Endothelial cell (in vitro differentiated cells): ENCODE measurements around the gene ZMIZ2. TPM values are rescaled to one million over a fixed set of nuclear protein-coding genes. Genes with fewer than 3 reads are reported as not detected.

Experiments
- DNase-seq: peaks from one replicate; pipeline ENCODE4 v3.0.0; 2021; ENCODE audit warnings: low spot score
- H3K27ac Mint-ChIP-seq: one replicate; pipeline ENCODE4 v1.8.0; 2021; ENCODE audit warnings: mixed read lengths, inconsistent platforms; ENCODE audit not compliant: unreplicated experiment
- H3K27me3 Mint-ChIP-seq: one replicate; pipeline ENCODE4 v1.8.0; 2021; ENCODE audit warnings: mild to moderate bottlenecking, moderate library complexity, mixed read lengths, inconsistent platforms; ENCODE audit not compliant: unreplicated experiment
- H3K36me3 Mint-ChIP-seq: one replicate; pipeline ENCODE4 v1.8.0; 2021; ENCODE audit warnings: mild to moderate bottlenecking, low read depth, mixed read lengths, inconsistent platforms; ENCODE audit not compliant: unreplicated experiment
- H3K4me1 Mint-ChIP-seq: one replicate; pipeline ENCODE4 v1.8.0; 2021; ENCODE audit warnings: mild to moderate bottlenecking, mixed read lengths, inconsistent platforms; ENCODE audit not compliant: unreplicated experiment
- H3K4me3 Mint-ChIP-seq: one replicate; pipeline ENCODE4 v1.8.0; 2021; ENCODE audit warnings: mild to moderate bottlenecking, mixed read lengths, inconsistent platforms; ENCODE audit not compliant: unreplicated experiment
- H3K9me3 Mint-ChIP-seq: one replicate; pipeline ENCODE4 v1.8.0; 2021; ENCODE audit warnings: mixed read lengths, inconsistent platforms; ENCODE audit not compliant: unreplicated experiment
- CTCF ChIP-seq: fragments of 200-600 bp; sonication (generic); IDR thresholded peaks from one replicate; pipeline ENCODE4 v1.5.0; 2021; ENCODE audit warnings: antibody characterized with exemption; ENCODE audit not compliant: unreplicated experiment
- total RNA-seq: library from RNA; stranded (reverse); fragmentation: NEBNext Ultra II Directional; extraction: Animal tissue kit (Norgen Biotek cat#: 25700); gene quantifications from one replicate; pipeline ENCODE4 v1.2.1, GENCODE V29; 2021; ENCODE audit not compliant: unreplicated experiment

ZMIZ2 gene
- total RNA-seq, 1 donor from 2014 or later = 70.9 TPM

- DNase-seq = no peak
- Mint-ChIP-seq H3K27me3 (peaks cover 10% of the 10 kb centered on the region), H3K4me1 (peaks cover 6% of the 10 kb centered on the region), H3K9me3 (no peaks in the 10 kb centered on the region), H3K4me3 (no peak overlapping the region), H3K27ac (no peak overlapping the region), H3K36me3 (peaks cover 4% of the 10 kb centered on the region)
- TF ChIP-seq CTCF = no peak
Observed at GRCh38 chr7:44754802-44755697, 6.4 kb downstream of the ZMIZ2 start.

- Mint-ChIP-seq H3K27ac (no peak overlapping the region), H3K4me1 (no peaks in the 10 kb centered on the region), H3K27me3 (peaks cover 5% of the 10 kb centered on the region), H3K4me3 (no peak overlapping the region), H3K9me3 (no peaks in the 10 kb centered on the region), H3K36me3 (peaks cover 4% of the 10 kb centered on the region)
- TF ChIP-seq CTCF = no peak
- no peak for DNase-seq
Observed at GRCh38 chr7:44755698-44756627, 7.3 kb downstream of the ZMIZ2 start.

GRCh38 chr7:44756904-44757303 is 8.3 kb downstream of the ZMIZ2 start:
- Mint-ChIP-seq H3K4me3 (no peak overlapping the region), H3K36me3 (peaks cover 4% of the 10 kb centered on the region), H3K9me3 (no peaks in the 10 kb centered on the region), H3K27me3 (peaks cover 5% of the 10 kb centered on the region), H3K27ac (no peak overlapping the region), H3K4me1 (no peaks in the 10 kb centered on the region)
- no peak for DNase-seq
- TF ChIP-seq CTCF = no peak

- peaks cover 5% of the 10 kb centered on the region for H3K27me3 Mint-ChIP-seq
- no peaks in the 10 kb centered on the region for H3K4me1 Mint-ChIP-seq
- no peak overlapping the region for H3K4me3 Mint-ChIP-seq
- DNase-seq = no peak
- TF ChIP-seq CTCF = no peak
- no peaks in the 10 kb centered on the region for H3K9me3 Mint-ChIP-seq
- H3K36me3 Mint-ChIP-seq = peaks cover 8% of the 10 kb centered on the region
- no peak overlapping the region for H3K27ac Mint-ChIP-seq
Observed at GRCh38 chr7:44757311-44757710, 8.7 kb downstream of the ZMIZ2 start.
